HG03108 (cell line): Measurements from ENCODE around the gene ADCY3.
"Not testable (repeated sequence)": the region's sequence is repeated elsewhere in the genome, so short reads cannot be mapped to it uniquely, and the experiment has no call there.

Experiments used
- ATAC-seq: cut with Tn5 transposase; IDR thresholded peaks from one replicate; pipeline ENCODE4 v1.9.1; 2021; ENCODE audit warnings: moderate library complexity; ENCODE audit not compliant: unreplicated experiment

ADCY3 gene

GRCh38 chr2:24853046-24853445, 67.0 kb downstream of the ADCY3 start:
- no peak for ATAC-seq

- no peak for ATAC-seq
These were observed 67.5 kb downstream of the ADCY3 start for GRCh38 chr2:24852431-24853020.

GRCh38 chr2:24852026-24852425, 68.0 kb downstream of the ADCY3 start:
- no peak for ATAC-seq

- no peak for ATAC-seq
These were observed 69.1 kb downstream of the ADCY3 start for GRCh38 chr2:24850944-24851343.

- ATAC-seq = no peak
These were observed 74.3 kb downstream of the ADCY3 start for GRCh38 chr2:24845691-24846090.

GRCh38 chr2:24844023-24844685, 75.9 kb downstream of the ADCY3 start:
- no peak for ATAC-seq

- ATAC-seq = no peak
These were observed 76.6 kb downstream of the ADCY3 start for GRCh38 chr2:24843330-24843860.

GRCh38 chr2:24842081-24843050, 77.7 kb downstream of the ADCY3 start:
- no peak for ATAC-seq

GRCh38 chr2:24840962-24841945, 78.8 kb downstream of the ADCY3 start:
- no peak for ATAC-seq

- ATAC-seq = no peak
These were observed 79.7 kb downstream of the ADCY3 start for GRCh38 chr2:24840164-24840869.

GRCh38 chr2:24839729-24840128, 80.3 kb downstream of the ADCY3 start:
- no peak for ATAC-seq

- ATAC-seq = no peak
These were observed 81.5 kb downstream of the ADCY3 start for GRCh38 chr2:24838541-24838940.

GRCh38 chr2:24837996-24838513, 82.0 kb downstream of the ADCY3 start:
- no peak for ATAC-seq

GRCh38 chr2:24836706-24837105, 83.3 kb downstream of the ADCY3 start:
- no peak for ATAC-seq

- ATAC-seq = no peak
These were observed 83.8 kb downstream of the ADCY3 start for GRCh38 chr2:24836206-24836605.

GRCh38 chr2:24835411-24835810, 84.6 kb downstream of the ADCY3 start:
- not testable (repeated sequence) for ATAC-seq

- ATAC-seq = no peak
These were observed 85.2 kb downstream of the ADCY3 start for GRCh38 chr2:24834733-24835395.

- ATAC-seq = no peak
These were observed 86.0 kb downstream of the ADCY3 start for GRCh38 chr2:24833821-24834732.
